Measurements from ENCODE around the gene COL4A2.

COL4A2 gene

DNA sequence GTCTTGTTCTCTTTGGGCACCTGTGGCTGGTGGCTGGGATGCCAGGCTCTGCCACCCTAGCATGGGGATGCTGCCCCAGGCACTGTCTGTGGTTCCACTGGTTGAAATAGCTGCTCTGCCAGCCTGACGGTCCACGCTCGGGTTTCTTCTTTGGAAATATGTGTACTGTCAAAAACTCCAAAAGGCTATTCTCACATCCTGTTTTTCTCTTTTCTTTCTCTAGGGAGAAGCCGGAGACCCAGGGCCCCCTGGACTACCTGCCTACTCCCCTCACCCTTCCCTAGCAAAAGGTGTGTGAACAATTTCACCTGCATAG, 139.4 kb downstream of the COL4A2 start:
- no peak overlapping the region for H3K4me3 ChIP-seq (ENCODE audit: low read depth, low read length)
- TF ChIP-seq, protein P1, sequence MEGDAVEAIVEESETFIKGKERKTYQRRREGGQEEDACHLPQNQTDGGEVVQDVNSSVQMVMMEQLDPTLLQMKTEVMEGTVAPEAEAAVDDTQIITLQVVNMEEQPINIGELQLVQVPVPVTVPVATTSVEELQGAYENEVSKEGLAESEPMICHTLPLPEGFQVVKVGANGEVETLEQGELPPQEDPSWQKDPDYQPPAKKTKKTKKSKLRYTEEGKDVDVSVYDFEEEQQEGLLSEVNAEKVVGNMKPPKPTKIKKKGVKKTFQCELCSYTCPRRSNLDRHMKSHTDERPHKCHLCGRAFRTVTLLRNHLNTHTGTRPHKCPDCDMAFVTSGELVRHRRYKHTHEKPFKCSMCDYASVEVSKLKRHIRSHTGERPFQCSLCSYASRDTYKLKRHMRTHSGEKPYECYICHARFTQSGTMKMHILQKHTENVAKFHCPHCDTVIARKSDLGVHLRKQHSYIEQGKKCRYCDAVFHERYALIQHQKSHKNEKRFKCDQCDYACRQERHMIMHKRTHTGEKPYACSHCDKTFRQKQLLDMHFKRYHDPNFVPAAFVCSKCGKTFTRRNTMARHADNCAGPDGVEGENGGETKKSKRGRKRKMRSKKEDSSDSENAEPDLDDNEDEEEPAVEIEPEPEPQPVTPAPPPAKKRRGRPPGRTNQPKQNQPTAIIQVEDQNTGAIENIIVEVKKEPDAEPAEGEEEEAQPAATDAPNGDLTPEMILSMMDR (IDR thresholded peaks at IDR 0.05; ENCODE audit: low read depth, low read length, missing control alignments), result no peak
- DNase-seq (ENCODE audit: low read depth), result no peak

DNA sequence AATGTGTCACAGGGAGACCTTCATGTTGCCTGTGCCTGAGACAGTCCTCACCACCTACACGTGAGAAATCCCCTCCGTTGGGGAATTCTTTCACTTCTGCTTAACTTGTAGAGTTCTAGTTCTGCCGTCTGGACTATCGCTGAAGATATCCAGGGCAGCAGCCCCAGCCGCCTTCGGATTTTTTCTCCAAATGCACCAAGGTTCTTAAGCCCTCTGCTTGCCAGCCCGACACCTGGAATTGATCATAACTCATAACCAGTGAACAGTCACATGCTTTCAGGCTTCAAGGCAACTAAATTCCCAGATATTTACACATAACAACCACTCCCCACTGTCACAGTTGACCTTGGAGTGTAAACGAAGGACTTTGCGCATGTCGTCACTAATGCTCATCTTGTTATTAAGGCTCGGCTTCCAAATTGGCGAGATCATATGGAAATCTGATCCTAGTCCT, 140.0 kb downstream of the COL4A2 start:
- no peak overlapping the region for H3K4me3 ChIP-seq (ENCODE audit: low read depth, low read length)
- peak; percentile 33 for DNase-seq (ENCODE audit: low read depth)
- TF ChIP-seq, protein P1 (IDR thresholded peaks at IDR 0.05; ENCODE audit: low read depth, low read length, missing control alignments), result no peak

DNA sequence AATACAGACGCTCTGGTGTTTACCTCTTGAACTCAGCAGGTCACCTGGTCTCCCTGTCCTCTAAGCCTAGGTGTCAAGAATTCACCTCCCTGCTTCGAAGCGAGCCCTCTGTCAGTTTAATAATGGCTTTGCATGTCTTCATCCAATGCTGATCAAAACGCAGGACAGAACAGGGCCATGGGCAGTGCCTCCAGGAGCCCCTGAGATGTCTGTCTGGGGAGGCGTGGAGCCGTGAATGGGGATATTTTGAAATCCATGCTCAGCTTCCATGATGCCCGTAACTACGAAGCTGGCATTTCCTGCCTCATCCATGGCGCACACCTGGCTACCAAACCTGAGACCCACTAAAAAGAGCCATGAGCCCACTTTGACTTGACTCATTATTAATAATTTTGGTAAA, 140.7 kb downstream of the COL4A2 start:
- TF ChIP-seq, protein P1 (IDR thresholded peaks at IDR 0.05; ENCODE audit: low read depth, low read length, missing control alignments), result no peak
- H3K4me3 ChIP-seq (ENCODE audit: low read depth, low read length), result no peak overlapping the region
- no peak for DNase-seq (ENCODE audit: low read depth)

DNA sequence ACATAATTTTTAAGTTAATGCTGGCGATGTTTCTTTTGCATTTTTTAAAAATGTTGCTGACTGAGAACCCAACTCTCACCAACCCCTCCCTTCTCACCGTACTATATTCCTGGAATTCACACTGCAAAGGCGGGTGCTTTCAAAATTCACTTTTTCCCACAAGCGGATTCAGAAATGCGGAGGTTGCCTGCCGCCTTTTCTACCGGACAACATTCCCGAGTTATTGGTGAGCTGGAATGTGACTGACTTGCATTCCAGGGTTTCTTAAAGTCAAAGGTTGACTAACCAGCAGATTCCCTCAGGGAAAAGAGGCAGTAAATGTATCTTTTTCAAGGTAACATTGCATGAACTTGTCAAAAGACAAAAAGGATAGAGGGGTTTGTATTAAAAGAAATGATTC, 141.1 kb downstream of the COL4A2 start:
- DNase-seq (ENCODE audit: low read depth), result no peak
- TF ChIP-seq, protein P1 (IDR thresholded peaks at IDR 0.05; ENCODE audit: low read depth, low read length, missing control alignments), result no peak
- no peak overlapping the region for H3K4me3 ChIP-seq (ENCODE audit: low read depth, low read length)

DNA sequence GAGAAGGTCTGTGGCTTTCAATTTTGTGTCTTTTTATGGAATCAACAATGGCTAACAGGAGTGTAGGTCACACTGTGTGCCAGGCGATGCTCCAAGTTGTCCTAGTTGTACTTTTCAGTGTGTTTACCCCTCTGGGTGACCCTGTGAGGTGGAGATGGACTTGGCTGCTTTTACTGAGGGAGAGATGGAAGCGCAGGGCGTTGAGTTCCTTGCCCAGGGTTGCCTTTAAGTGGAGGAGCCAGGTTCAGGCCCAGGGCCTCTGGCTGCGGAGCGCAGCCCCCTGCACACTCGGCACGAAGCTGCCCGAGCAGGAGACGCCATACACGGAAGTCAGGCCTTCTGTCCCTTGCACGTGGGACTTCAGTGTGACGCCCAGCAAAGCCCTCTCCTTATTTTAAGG, 141.6 kb downstream of the COL4A2 start:
- H3K4me3 ChIP-seq (ENCODE audit: low read depth, low read length), result no peak overlapping the region
- no peak for DNase-seq (ENCODE audit: low read depth)
- TF ChIP-seq, protein P1 (IDR thresholded peaks at IDR 0.05; ENCODE audit: low read depth, low read length, missing control alignments), result no peak

DNA sequence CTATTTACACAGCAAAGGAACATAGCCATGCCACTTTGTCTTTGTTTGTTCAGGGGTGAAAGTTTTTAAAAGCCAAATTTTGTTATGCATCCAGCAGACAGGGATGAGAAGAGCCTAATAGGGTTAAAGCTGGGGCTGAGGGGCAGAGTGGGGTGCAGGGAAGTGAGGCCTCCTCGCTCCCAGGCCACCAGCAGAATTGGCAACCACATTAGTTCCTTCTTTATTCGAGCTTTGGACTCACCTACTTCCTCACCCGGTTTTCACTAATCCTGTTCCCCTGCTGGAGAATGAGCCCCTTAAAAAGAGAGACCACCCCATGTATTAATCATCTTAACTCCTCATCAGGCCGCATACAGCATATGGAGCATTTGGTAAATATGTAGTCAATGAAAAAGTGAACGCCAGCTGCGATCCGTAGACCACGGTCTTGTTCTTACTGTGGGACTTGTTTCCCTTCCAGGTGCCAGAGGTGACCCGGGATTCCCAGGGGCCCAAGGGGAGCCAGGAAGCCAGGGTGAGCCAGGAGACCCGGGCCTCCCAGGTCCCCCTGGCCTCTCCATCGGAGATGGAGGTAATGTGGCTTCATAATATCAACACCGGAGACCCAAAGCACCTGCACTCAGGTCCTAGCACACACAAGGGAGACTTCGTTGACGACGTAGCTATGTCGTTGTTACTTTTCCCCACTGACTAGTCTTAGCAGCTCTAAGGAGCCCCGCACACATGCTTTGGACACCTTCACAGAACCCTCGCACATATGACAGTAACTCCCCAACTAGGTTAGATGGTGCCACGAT, 142.3 kb downstream of the COL4A2 start:
- no peak overlapping the region for H3K4me3 ChIP-seq (ENCODE audit: low read depth, low read length)
- no peak for DNase-seq (ENCODE audit: low read depth)
- TF ChIP-seq, protein P1 (IDR thresholded peaks at IDR 0.05; ENCODE audit: low read depth, low read length, missing control alignments), result no peak
